Keratinocyte (primary cell): Measurements from ENCODE around the gene TET1.

Source experiments
- EZH2 ChIP-seq: IDR thresholded peaks from one replicate; pipeline ENCODE4 v1.6.1; 2012; ENCODE audit warnings: inconsistent platforms, mild to moderate bottlenecking, low read length, moderate library complexity
- TF ChIP-seq, protein P1 (sequence below), 3 experiments: IDR thresholded peaks in 1 of 3; conservative IDR thresholded peaks in 1 of 3; optimal IDR thresholded peaks in 1 of 3; 2 replicates in 2 of 3; 3 replicates in 1 of 3; pipeline versions ENCODE3 to v1.5.1; 2011; ENCODE audit warnings: low read length in 3 of 3, mild to moderate bottlenecking in 3 of 3, moderate library complexity in 2 of 3, control low read depth in 1 of 3, inconsistent platforms in 1 of 3; ENCODE audit not compliant: insufficient read depth in 2 of 3; ENCODE audit errors: extremely low read depth in 1 of 3

DNA sequence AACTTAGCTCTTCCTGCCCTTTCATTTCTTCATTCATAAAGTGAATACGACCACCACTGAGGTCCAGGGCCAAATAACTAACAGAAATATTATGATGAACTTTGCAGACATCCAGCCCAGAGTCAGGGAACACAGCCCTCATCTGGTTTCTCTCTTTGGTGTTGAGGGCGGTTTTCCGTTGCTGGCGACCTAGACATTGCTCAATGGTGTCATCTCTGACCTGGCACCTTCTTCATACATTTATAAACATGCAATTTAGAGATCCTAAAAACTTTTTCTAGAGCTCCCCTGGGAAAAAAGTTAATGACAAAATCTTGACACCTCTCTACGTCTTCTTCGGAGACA lies 324 bp upstream of the TET1 start:
- TF ChIP-seq, protein P1, sequence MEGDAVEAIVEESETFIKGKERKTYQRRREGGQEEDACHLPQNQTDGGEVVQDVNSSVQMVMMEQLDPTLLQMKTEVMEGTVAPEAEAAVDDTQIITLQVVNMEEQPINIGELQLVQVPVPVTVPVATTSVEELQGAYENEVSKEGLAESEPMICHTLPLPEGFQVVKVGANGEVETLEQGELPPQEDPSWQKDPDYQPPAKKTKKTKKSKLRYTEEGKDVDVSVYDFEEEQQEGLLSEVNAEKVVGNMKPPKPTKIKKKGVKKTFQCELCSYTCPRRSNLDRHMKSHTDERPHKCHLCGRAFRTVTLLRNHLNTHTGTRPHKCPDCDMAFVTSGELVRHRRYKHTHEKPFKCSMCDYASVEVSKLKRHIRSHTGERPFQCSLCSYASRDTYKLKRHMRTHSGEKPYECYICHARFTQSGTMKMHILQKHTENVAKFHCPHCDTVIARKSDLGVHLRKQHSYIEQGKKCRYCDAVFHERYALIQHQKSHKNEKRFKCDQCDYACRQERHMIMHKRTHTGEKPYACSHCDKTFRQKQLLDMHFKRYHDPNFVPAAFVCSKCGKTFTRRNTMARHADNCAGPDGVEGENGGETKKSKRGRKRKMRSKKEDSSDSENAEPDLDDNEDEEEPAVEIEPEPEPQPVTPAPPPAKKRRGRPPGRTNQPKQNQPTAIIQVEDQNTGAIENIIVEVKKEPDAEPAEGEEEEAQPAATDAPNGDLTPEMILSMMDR (optimal IDR thresholded peaks at IDR 0.05 in 1 of 3, IDR thresholded peaks at IDR 0.05 in 1 of 3, conservative IDR thresholded peaks at IDR 0.05 in 1 of 3; ENCODE audit: extremely low read depth in 1 of 3, insufficient read depth in 2 of 3, low read length in 3 of 3): no peak
- TF ChIP-seq EZH2: no peak
